Liver (tissue), 9 donors: Measurements from ENCODE around the gene ZNF555. TPM values are rescaled to one million over a fixed set of nuclear protein-coding genes. Genes with fewer than 3 reads are reported as not detected.

Experiments
- DNase-seq: peaks from one replicate; pipeline ENCODE4 v3.0.0-alpha.2; 2017; ENCODE audit warnings: low spot score
- H3K27ac ChIP-seq, 2 donors: one replicate each; pipeline ENCODE4 v1.7.0; 2013; ENCODE audit warnings: inconsistent platforms in 2 of 2, low read length in 2 of 2, control low read depth in 1 of 2, low read depth in 1 of 2, mild to moderate bottlenecking in 1 of 2
- H3K27me3 ChIP-seq, 4 donors: one replicate each; pipeline versions ENCODE4 v1.6.1 to v1.7.0; 2013; ENCODE audit warnings: low read length in 3 of 4, inconsistent platforms in 1 of 4, mild to moderate bottlenecking in 1 of 4, moderate library complexity in 1 of 4; ENCODE audit not compliant: control insufficient read depth in 4 of 4, insufficient read depth in 4 of 4
- H3K36me3 ChIP-seq, 4 donors: one replicate each; pipeline versions ENCODE4 v1.6.1 to v1.7.0; 2013; ENCODE audit warnings: low read length in 3 of 4, mild to moderate bottlenecking in 3 of 4, low read depth in 1 of 4, moderate library complexity in 1 of 4; ENCODE audit not compliant: control insufficient read depth in 4 of 4, insufficient read depth in 3 of 4
- H3K4me1 ChIP-seq, 4 donors: one replicate each; pipeline versions ENCODE4 v1.6.1 to v1.7.0; 2013; ENCODE audit warnings: low read length in 3 of 4, mild to moderate bottlenecking in 3 of 4, moderate library complexity in 1 of 4; ENCODE audit not compliant: control insufficient read depth in 4 of 4, insufficient read depth in 4 of 4
- H3K4me3 ChIP-seq, 3 donors: one replicate each; pipeline versions ENCODE4 v1.6.1 to v1.7.0; 2013; ENCODE audit warnings: low read length in 3 of 3, control low read depth in 1 of 3, low read depth in 1 of 3, mild to moderate bottlenecking in 1 of 3
- H3K9ac ChIP-seq, 2 donors: one replicate each; pipeline ENCODE4 v1.7.0; 2013; ENCODE audit warnings: low read length in 2 of 2, mild to moderate bottlenecking in 2 of 2, moderate library complexity in 2 of 2, control low read depth in 1 of 2, low read depth in 1 of 2
- H3K9me3 ChIP-seq, 4 donors: one replicate each; pipeline versions ENCODE4 v1.6.1 to v1.7.0; 2013; ENCODE audit warnings: low read length in 3 of 4; ENCODE audit not compliant: control insufficient read depth in 4 of 4
- ATF3 ChIP-seq: IDR thresholded peaks from 2 replicates; pipeline ENCODE4 v1.6.1; 2016; ENCODE audit warnings: antibody characterized with exemption
- EGR1 ChIP-seq, 2 donors: IDR thresholded peaks; 2 replicates each; pipeline ENCODE4 v1.6.1; 2016 to 2018; ENCODE audit warnings: antibody characterized with exemption in 2 of 2, low read depth in 2 of 2
- FOXA1 ChIP-seq: IDR thresholded peaks from 2 replicates; pipeline ENCODE4 v1.6.1; 2016; ENCODE audit warnings: antibody characterized with exemption
- FOXA2 ChIP-seq: IDR thresholded peaks from 2 replicates; pipeline ENCODE4 v1.6.1; 2016; ENCODE audit warnings: antibody characterized with exemption
- GABPA ChIP-seq, 2 donors: IDR thresholded peaks in 1 of 2; conservative IDR thresholded peaks in 1 of 2; 2 replicates each; pipeline ENCODE4 v1.6.1; 2016; ENCODE audit warnings: antibody characterized with exemption in 2 of 2, mild to moderate bottlenecking in 1 of 2, moderate library complexity in 1 of 2
- HNF4A ChIP-seq, 2 donors: conservative IDR thresholded peaks; 2 replicates each; pipeline ENCODE4 v1.6.1; 2016; ENCODE audit warnings: antibody characterized with exemption in 2 of 2, mild to moderate bottlenecking in 2 of 2
- HNF4G ChIP-seq: IDR thresholded peaks from 2 replicates; pipeline ENCODE4 v1.6.1; 2016; ENCODE audit warnings: antibody characterized with exemption
- JUND ChIP-seq, 2 donors: IDR thresholded peaks; 2 replicates each; pipeline ENCODE4 v1.6.1; 2016; ENCODE audit warnings: antibody characterized with exemption in 2 of 2
- NR2F2 ChIP-seq: IDR thresholded peaks from 2 replicates; pipeline ENCODE4 v1.6.1; 2016; ENCODE audit warnings: antibody characterized with exemption
- RAD21 ChIP-seq, 2 donors: IDR thresholded peaks; 2 replicates each; pipeline ENCODE4 v1.6.1; 2016; ENCODE audit warnings: antibody characterized with exemption in 2 of 2, mild to moderate bottlenecking in 2 of 2
- REST ChIP-seq: IDR thresholded peaks from 2 replicates; pipeline ENCODE4 v1.6.1; 2016; ENCODE audit warnings: antibody characterized with exemption, mild to moderate bottlenecking
- RXRA ChIP-seq, 2 donors: IDR thresholded peaks; 2 replicates each; pipeline ENCODE4 v1.6.1; 2017 to 2018; ENCODE audit warnings: antibody characterized with exemption in 2 of 2, mild to moderate bottlenecking in 1 of 2
- SP1 ChIP-seq: IDR thresholded peaks from 2 replicates; pipeline ENCODE4 v1.6.1; 2018; ENCODE audit warnings: antibody characterized with exemption, mild to moderate bottlenecking
- TAF1 ChIP-seq: conservative IDR thresholded peaks from 2 replicates; pipeline ENCODE4 v1.6.1; 2016; ENCODE audit warnings: antibody characterized with exemption, mild to moderate bottlenecking
- YY1 ChIP-seq: IDR thresholded peaks from 2 replicates; pipeline ENCODE4 v1.6.1; 2016; ENCODE audit warnings: antibody characterized with exemption, mild to moderate bottlenecking
- WGBS: extraction: QIAGEN DNeasy Blood & Tissue Kit; methylation state at CpG from one replicate; pipeline ENCODE4 v1.1.7; 2013; 5-methylcytosine and 5-hydroxymethylcytosine counted together
- polyA plus RNA-seq, 2 donors: library from polyadenylated mRNA; stranded (reverse) in 1 of 2; unstranded in 1 of 2; fragments of 200-250 nt in 1 of 2; fragments of >200 nt in 1 of 2; fragmentation: Nextera tagmentation in 1 of 2; extraction: Ambion mirVana in 1 of 2; gene quantifications; one replicate each; pipeline versions ENCODE4 v1.2.1 to v1.2.3, GENCODE V29; 2013 to 2015
- total RNA-seq, 2 donors: library from RNA; depleted of rRNA; stranded (reverse); fragments of >200 nt; gene quantifications; one replicate each; pipeline ENCODE4 v1.2.3, GENCODE V29; 2014
- TF ChIP-seq, protein P1 (sequence below): fragments of 150-350 bp; IDR thresholded peaks from 2 replicates; pipeline ENCODE4 v1.5.1; 2017; ENCODE audit warnings: improper control_type of control experiment, low read depth, low read length; ENCODE audit not compliant: missing input control
- TF ChIP-seq, protein P2 (sequence below): IDR thresholded peaks from 2 replicates; pipeline ENCODE4 v1.6.1; 2016; ENCODE audit warnings: antibody characterized with exemption
- TF ChIP-seq, protein P3 (sequence below): IDR thresholded peaks from 2 replicates; pipeline ENCODE4 v1.6.1; 2016; ENCODE audit warnings: antibody characterized with exemption
- donor health status: healthy.
- donor health status: healthy.
- donor health status: healthy.
- donor health status: healthy.
- donor health status: healthy.

ZNF555 gene
- total and polyA plus RNA-seq, 4 donors: 1.3 to 2.8 (median 2.2) TPM

- TF ChIP-seq REST: no peak
- TF ChIP-seq HNF4A (conservative IDR thresholded peaks at IDR 0.05): no peak
- no peak for TF ChIP-seq GABPA (IDR thresholded peaks at IDR 0.05 in 1 of 2, conservative IDR thresholded peaks at IDR 0.05 in 1 of 2)
- no peak for TF ChIP-seq JUND (IDR thresholded peaks at IDR 0.05)
- no peak for TF ChIP-seq RAD21 (IDR thresholded peaks at IDR 0.05)
- TF ChIP-seq FOXA2: no peak
- TF ChIP-seq EGR1 (IDR thresholded peaks at IDR 0.05; ENCODE audit: low read depth in 2 of 2): no peak
- no peak for TF ChIP-seq RXRA (IDR thresholded peaks at IDR 0.05)
- TF ChIP-seq FOXA1: no peak
Measured at GRCh38 chr19:2793577-2793976, 47.7 kb upstream of the ZNF555 start (continued).

DNA sequence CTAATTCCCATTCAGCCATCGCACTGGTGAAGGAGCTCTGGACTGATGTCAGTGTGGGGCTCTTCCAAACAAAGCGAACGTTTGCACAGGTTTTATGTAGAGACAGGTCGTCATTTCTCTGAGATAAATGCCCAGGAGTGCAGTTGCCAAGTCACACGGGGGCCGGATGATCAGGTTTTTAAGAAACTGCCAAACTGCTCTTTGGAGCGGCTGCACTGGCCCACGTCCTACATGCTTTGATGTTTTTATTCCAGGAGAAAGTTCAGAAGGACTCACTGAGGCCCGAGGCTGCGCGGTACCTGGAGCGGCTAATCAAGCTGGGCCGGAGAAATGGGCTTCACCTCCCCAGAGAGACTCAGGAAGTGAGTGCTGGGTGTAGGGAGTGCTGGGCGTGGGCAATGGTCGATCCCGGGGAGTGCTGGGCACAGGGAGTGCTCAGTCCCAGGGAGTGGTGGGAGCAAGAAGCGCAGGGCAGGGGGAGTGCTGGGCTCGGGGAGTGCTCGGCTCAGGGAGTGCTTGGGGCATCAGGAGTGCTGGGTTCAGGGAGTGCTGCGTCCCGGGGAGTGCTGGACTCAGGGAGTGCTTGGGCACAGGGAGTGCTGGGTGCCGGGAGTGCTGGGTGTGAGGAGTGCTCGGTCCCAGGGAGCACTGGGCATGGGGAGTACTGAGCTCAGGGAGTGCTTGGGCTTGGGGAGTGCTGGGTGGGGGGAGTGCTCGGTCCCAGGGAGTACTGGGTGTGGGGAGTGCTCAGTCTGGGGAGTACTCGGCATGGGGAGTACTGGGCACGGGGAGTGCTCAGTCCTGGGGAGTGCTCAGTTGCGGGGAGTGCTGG is 45.2 kb upstream of the ZNF555 start:
- H3K9ac ChIP-seq: no peak overlapping the region
- H3K27me3 ChIP-seq: no peaks in the 10 kb centered on the region
- no peak for TF ChIP-seq TAF1
- TF ChIP-seq YY1: no peak
- no peak for TF ChIP-seq JUND (IDR thresholded peaks at IDR 0.05)
- TF ChIP-seq, protein P1, sequence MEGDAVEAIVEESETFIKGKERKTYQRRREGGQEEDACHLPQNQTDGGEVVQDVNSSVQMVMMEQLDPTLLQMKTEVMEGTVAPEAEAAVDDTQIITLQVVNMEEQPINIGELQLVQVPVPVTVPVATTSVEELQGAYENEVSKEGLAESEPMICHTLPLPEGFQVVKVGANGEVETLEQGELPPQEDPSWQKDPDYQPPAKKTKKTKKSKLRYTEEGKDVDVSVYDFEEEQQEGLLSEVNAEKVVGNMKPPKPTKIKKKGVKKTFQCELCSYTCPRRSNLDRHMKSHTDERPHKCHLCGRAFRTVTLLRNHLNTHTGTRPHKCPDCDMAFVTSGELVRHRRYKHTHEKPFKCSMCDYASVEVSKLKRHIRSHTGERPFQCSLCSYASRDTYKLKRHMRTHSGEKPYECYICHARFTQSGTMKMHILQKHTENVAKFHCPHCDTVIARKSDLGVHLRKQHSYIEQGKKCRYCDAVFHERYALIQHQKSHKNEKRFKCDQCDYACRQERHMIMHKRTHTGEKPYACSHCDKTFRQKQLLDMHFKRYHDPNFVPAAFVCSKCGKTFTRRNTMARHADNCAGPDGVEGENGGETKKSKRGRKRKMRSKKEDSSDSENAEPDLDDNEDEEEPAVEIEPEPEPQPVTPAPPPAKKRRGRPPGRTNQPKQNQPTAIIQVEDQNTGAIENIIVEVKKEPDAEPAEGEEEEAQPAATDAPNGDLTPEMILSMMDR: no peak
- no peak for TF ChIP-seq SP1
- TF ChIP-seq EGR1 (IDR thresholded peaks at IDR 0.05; ENCODE audit: low read depth in 2 of 2): no peak
- TF ChIP-seq FOXA1: no peak
- TF ChIP-seq NR2F2: no peak
- no peak for TF ChIP-seq HNF4A (conservative IDR thresholded peaks at IDR 0.05)
- TF ChIP-seq REST: no peak
- TF ChIP-seq ATF3: no peak
- TF ChIP-seq RAD21 (IDR thresholded peaks at IDR 0.05): no peak
- no peak for TF ChIP-seq FOXA2
- no peak for TF ChIP-seq GABPA (IDR thresholded peaks at IDR 0.05 in 1 of 2, conservative IDR thresholded peaks at IDR 0.05 in 1 of 2)
- TF ChIP-seq HNF4G: no peak
- no peak for TF ChIP-seq RXRA (IDR thresholded peaks at IDR 0.05)
- TF ChIP-seq, protein P2, sequence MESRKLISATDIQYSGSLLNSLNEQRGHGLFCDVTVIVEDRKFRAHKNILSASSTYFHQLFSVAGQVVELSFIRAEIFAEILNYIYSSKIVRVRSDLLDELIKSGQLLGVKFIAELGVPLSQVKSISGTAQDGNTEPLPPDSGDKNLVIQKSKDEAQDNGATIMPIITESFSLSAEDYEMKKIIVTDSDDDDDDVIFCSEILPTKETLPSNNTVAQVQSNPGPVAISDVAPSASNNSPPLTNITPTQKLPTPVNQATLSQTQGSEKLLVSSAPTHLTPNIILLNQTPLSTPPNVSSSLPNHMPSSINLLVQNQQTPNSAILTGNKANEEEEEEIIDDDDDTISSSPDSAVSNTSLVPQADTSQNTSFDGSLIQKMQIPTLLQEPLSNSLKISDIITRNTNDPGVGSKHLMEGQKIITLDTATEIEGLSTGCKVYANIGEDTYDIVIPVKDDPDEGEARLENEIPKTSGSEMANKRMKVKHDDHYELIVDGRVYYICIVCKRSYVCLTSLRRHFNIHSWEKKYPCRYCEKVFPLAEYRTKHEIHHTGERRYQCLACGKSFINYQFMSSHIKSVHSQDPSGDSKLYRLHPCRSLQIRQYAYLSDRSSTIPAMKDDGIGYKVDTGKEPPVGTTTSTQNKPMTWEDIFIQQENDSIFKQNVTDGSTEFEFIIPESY: no peak
- TF ChIP-seq, protein P3, sequence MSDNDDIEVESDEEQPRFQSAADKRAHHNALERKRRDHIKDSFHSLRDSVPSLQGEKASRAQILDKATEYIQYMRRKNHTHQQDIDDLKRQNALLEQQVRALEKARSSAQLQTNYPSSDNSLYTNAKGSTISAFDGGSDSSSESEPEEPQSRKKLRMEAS: no peak
- H3K4me3 ChIP-seq: no peak overlapping the region
- no peaks in the 10 kb centered on the region for H3K9me3 ChIP-seq
- peaks cover 0 to 13% (median 5%) of the 10 kb centered on the region in 4 donors for H3K36me3 ChIP-seq
- WGBS: 85% methylated on average over 27 of the region's 27 CpGs
- H3K4me1 ChIP-seq: peaks cover 4 to 18% (median 13%) of the 10 kb centered on the region in 4 donors
- H3K27ac ChIP-seq: no peak overlapping the region
- DNase-seq: no peak
